Vagina (tissue), 2 donors: Measurements from ENCODE around the gene FES. TPM values are rescaled to one million over a fixed set of nuclear protein-coding genes. Genes with fewer than 3 reads are reported as not detected.
A peak's percentile ranks its signal among the peaks of the same experiment; 100 is the strongest.
"Not testable (repeated sequence)": the region's sequence is repeated elsewhere in the genome, so short reads cannot be mapped to it uniquely, and the experiment has no call there.

ENCODE experiments used
- DNase-seq, 2 donors: peaks; one replicate each; pipeline ENCODE4 v3.0.0-alpha.2; 2017; ENCODE audit errors: extremely low spot score in 2 of 2
- H3K27ac ChIP-seq: fragments of 200-600 bp; sonication (generic); one replicate; pipeline ENCODE4 v1.5.1; 2019
- H3K27me3 ChIP-seq: fragments of 200-600 bp; sonication (generic); one replicate; pipeline ENCODE4 v1.5.1; 2019
- H3K36me3 ChIP-seq, 2 donors: fragments of 200-600 bp; sonication (generic); one replicate each; pipeline ENCODE4 v1.5.1; 2017 to 2019
- H3K4me1 ChIP-seq: fragments of 200-600 bp; sonication (generic); one replicate; pipeline ENCODE4 v1.5.1; 2019
- H3K4me3 ChIP-seq, 2 donors: fragments of 200-600 bp; sonication (generic); 1 replicate in 1 of 2; 2 replicates in 1 of 2; pipeline ENCODE4 v1.5.1; 2016 to 2019
- H3K9me3 ChIP-seq: fragments of 200-600 bp; sonication (generic); one replicate; pipeline ENCODE4 v1.5.1; 2019
- POLR2A ChIP-seq, 2 donors: fragments of 450-650 bp; IDR thresholded peaks; one replicate each; pipeline ENCODE4 v1.6.1; 2017; ENCODE audit warnings: antibody characterized with exemption in 2 of 2, mild to moderate bottlenecking in 2 of 2, moderate library complexity in 2 of 2
- POLR2AphosphoS5 ChIP-seq, 2 donors: sonication (generic); formaldehyde crosslinking; IDR thresholded peaks; one replicate each; pipeline ENCODE4 v1.9.0; 2017; ENCODE audit warnings: antibody characterized with exemption in 2 of 2, mild to moderate bottlenecking in 2 of 2, low read depth in 1 of 2; ENCODE audit not compliant: insufficient read depth in 1 of 2
- intact Hi-C: fragments of 100-400 bp; cut with DNase I; formaldehyde crosslinking; loops from one replicate; pipeline ENCODE4 v1.15.1; 2023
- total RNA-seq: library from RNA; depleted of rRNA; stranded (reverse); fragments of >200 nt; gene quantifications from one replicate; pipeline ENCODE4 v1.2.3, GENCODE V29; 2016
- TF ChIP-seq, protein P1 (sequence below), 3 experiments: fragments of 450-650 bp in 2 of 3; fragments of 200-600 bp in 1 of 3; sonication (generic) in 1 of 3; IDR thresholded peaks; one replicate each; pipeline ENCODE4 v1.5.1; 2017 to 2019; ENCODE audit warnings: antibody characterized with exemption in 3 of 3, mild to moderate bottlenecking in 2 of 3, moderate library complexity in 2 of 3

FES gene
- total RNA-seq, 1 donor from 2014 or later, result 47.4 TPM

DNA sequence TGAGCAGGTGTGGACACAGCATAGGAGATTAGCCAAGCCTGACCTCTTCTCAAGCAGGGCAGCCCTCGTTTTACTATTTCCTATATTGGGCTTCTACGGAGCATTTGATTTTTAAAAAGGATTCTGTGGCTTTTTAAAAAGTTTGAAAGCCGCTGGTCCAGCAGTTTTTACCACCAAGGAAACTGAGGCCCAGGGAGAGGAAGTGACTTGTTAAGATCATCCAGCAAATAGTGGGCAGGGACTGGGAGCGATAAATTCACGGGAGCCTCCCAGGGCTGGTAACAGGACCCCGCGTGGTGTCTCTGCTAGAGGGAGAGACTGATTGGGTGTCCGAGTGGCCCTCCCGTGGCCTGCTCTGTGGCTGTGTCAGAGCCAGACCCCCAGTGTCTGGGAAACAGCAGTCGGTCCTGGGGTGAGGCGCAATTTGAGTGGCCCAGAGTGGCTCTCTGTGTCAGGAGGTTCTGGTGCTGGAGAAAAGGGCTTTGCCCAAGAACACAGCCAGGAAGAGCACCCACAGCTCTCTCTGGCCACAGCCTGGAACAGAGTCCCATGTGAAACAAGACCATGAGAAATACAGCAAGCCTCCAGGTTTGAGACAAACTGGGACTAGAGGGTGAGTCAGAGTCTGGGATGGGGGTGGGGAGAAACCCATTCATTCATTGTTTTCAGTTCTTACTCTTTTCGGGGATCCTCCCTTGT is 11.7 kb upstream of the FES start:
- Histone ChIP-seq H3K36me3 (peaks cover 0 to 21% of the 10 kb centered on the region in 2 donors), H3K27me3 (no peaks in the 10 kb centered on the region), H3K4me3 (peak overlapping the region; percentile 74 to 81), H3K27ac (peak overlapping the region; percentile 89), H3K4me1 (peaks cover 57% of the 10 kb centered on the region), H3K9me3 (no peaks in the 10 kb centered on the region)
- intact Hi-C loops, result no loop called here
- TF ChIP-seq POLR2AphosphoS5 (IDR thresholded peaks at IDR 0.05; ENCODE audit: insufficient read depth in 1 of 2, low read depth in 1 of 2) (peak in 1 of 2 donors; percentile 38), POLR2A (IDR thresholded peaks at IDR 0.05) (no peak)
- DNase-seq, result no peak

DNA sequence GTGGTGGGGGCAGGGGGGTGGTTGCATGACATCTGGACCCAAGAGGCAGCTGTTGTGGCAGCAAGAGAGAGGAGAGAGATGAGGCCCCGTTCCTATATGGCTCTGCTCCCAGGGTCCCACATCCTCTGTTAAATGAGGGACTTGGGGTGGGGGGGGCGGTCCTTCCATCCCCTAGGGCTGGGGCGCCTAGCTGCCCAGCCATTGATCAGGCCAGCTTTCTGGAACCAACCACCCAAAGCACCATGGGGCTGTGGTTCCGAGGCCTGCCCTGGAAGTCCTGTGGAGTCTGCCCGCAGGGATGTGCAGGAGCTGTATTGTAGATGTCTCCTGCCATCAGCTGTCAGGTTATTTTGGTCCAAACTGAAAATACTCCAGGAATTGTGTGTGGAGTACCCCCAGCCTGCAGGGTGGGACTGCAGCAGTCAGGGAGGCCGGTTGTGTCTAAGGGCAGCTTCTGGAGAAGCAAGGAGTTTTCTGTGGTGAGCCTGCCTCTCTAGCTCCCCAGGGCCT is 10.8 kb upstream of the FES start:
- DNase-seq, result no peak
- Histone ChIP-seq H3K4me3 (no peak overlapping the region), H3K36me3 (peaks cover 0 to 29% of the 10 kb centered on the region in 2 donors), H3K27ac (peak overlapping the region; percentile 89), H3K27me3 (no peaks in the 10 kb centered on the region), H3K4me1 (peaks cover 48% of the 10 kb centered on the region), H3K9me3 (no peaks in the 10 kb centered on the region)
- intact Hi-C loops, result no loop called here
- TF ChIP-seq, protein P1, sequence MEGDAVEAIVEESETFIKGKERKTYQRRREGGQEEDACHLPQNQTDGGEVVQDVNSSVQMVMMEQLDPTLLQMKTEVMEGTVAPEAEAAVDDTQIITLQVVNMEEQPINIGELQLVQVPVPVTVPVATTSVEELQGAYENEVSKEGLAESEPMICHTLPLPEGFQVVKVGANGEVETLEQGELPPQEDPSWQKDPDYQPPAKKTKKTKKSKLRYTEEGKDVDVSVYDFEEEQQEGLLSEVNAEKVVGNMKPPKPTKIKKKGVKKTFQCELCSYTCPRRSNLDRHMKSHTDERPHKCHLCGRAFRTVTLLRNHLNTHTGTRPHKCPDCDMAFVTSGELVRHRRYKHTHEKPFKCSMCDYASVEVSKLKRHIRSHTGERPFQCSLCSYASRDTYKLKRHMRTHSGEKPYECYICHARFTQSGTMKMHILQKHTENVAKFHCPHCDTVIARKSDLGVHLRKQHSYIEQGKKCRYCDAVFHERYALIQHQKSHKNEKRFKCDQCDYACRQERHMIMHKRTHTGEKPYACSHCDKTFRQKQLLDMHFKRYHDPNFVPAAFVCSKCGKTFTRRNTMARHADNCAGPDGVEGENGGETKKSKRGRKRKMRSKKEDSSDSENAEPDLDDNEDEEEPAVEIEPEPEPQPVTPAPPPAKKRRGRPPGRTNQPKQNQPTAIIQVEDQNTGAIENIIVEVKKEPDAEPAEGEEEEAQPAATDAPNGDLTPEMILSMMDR (IDR thresholded peaks at IDR 0.05), result no peak
- TF ChIP-seq POLR2AphosphoS5 (IDR thresholded peaks at IDR 0.05; ENCODE audit: insufficient read depth in 1 of 2, low read depth in 1 of 2), result no peak
- no peak for TF ChIP-seq POLR2A (IDR thresholded peaks at IDR 0.05)

DNA sequence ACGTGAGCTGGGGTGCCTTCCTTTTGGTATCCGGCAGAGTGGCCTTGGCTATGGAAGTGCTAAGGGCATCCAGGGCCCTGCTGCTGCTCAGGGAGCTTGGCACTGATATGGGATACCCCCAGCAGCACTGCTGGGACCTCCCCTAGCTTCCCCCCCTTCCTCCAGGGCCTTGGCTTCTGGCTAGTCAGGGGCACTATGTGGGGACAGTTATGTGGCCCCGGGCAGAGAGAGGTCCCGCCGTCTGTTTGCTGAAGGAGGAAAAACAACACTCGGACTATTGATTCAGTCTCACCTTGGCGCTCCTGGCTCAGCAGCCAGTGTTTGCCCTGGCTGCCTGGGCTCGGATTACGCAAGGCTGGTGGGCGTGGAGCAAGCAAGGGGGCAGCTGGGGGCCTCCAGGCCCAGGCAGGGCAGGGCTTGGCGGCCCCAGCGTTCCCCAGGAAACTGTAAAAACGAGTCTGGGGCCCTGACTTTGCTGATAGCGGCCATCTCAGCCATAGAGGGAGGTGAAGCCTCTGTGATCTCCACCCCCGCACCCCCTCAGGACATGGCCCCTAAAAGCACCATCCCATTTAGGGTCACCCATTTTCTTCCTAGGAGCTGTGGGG is 10.2 kb upstream of the FES start:
- DNase-seq, result no peak
- H3K27ac ChIP-seq, result peak overlapping the region; percentile 89
- H3K27me3 ChIP-seq, result no peaks in the 10 kb centered on the region
- intact Hi-C loops, result no loop called here
- H3K4me1 ChIP-seq, result peaks cover 44% of the 10 kb centered on the region
- H3K4me3 ChIP-seq, result no peak overlapping the region
- peaks cover 0 to 35% of the 10 kb centered on the region in 2 donors for H3K36me3 ChIP-seq
- TF ChIP-seq, protein P1 (IDR thresholded peaks at IDR 0.05), result no peak
- TF ChIP-seq POLR2AphosphoS5 (IDR thresholded peaks at IDR 0.05; ENCODE audit: insufficient read depth in 1 of 2, low read depth in 1 of 2) (no peak), POLR2A (IDR thresholded peaks at IDR 0.05) (no peak)
- H3K9me3 ChIP-seq, result no peaks in the 10 kb centered on the region

DNA sequence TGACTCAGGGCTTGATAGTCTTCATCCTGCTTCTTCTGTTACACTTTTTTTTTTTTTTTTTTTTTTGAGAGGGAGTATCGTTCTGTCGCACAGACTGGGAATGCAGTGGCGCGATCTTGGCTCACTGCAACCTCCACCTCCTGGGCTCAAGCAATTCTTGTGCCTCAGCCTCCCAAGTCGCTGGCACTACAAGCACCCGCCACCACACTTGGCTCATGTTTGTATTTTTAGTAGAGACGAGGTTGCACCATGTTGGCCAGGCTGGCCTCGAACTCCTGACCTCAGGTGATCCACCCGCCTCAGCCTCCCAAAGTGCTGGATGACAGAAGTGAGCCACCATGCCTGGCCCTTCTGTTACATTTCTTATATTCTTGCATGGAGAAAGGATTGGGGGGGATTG is 9.3 kb upstream of the FES start:
- DNase-seq, H3K27me3 ChIP-seq, H3K27ac ChIP-seq, H3K4me3 ChIP-seq, H3K9me3 ChIP-seq, intact Hi-C loops: not testable (repeated sequence)
- peaks cover 0 to 43% of the 10 kb centered on the region in 2 donors for H3K36me3 ChIP-seq
- H3K4me1 ChIP-seq, result peaks cover 35% of the 10 kb centered on the region

DNA sequence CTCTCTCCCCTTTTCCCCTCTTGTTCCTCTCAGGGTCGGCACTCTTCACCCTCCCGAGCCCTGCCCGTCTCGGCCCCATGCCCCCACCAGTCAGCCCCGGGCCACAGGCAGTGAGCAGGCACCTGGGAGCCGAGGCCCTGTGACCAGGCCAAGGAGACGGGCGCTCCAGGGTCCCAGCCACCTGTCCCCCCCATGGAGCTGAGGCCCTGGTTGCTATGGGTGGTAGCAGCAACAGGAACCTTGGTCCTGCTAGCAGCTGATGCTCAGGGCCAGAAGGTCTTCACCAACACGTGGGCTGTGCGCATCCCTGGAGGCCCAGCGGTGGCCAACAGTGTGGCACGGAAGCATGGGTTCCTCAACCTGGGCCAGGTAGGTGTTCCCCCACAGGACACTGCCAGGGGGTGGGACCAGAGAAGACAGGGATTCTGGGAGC is 8.7 kb upstream of the FES start:
- Histone ChIP-seq H3K27me3 (no peaks in the 10 kb centered on the region), H3K4me3 (no peak overlapping the region), H3K27ac (no peak overlapping the region), H3K9me3 (no peaks in the 10 kb centered on the region), H3K36me3 (peaks cover 0 to 49% of the 10 kb centered on the region in 2 donors), H3K4me1 (peaks cover 29% of the 10 kb centered on the region)
- no peak for TF ChIP-seq POLR2AphosphoS5 (IDR thresholded peaks at IDR 0.05; ENCODE audit: insufficient read depth in 1 of 2, low read depth in 1 of 2)
- TF ChIP-seq, protein P1 (IDR thresholded peaks at IDR 0.05), result no peak
- no peak for TF ChIP-seq POLR2A (IDR thresholded peaks at IDR 0.05)
- no peak for DNase-seq
- intact Hi-C loops, result no loop called here

DNA sequence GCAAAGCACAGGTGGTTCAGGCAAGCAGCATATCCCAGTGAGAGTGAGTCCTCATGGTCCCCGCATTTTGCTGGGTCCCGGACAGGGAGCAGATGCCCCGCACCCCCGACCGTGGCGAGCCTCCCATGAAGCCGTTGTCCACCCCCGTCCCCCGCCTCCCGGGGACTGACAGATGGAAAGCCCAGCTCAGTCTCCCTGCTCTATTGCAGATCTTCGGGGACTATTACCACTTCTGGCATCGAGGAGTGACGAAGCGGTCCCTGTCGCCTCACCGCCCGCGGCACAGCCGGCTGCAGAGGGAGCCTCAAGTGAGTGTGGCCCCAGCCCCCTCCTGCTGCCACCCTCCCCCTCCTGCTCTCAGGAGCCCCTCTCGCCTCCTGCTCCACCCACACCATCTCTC is 8.3 kb upstream of the FES start:
- H3K27me3 ChIP-seq, result no peaks in the 10 kb centered on the region
- H3K9me3 ChIP-seq, result no peaks in the 10 kb centered on the region
- H3K27ac ChIP-seq, result no peak overlapping the region
- peaks cover 0 to 54% of the 10 kb centered on the region in 2 donors for H3K36me3 ChIP-seq
- H3K4me3 ChIP-seq, result no peak overlapping the region
- TF ChIP-seq, protein P1 (IDR thresholded peaks at IDR 0.05), result no peak
- TF ChIP-seq POLR2A (IDR thresholded peaks at IDR 0.05) (no peak), POLR2AphosphoS5 (IDR thresholded peaks at IDR 0.05; ENCODE audit: insufficient read depth in 1 of 2, low read depth in 1 of 2) (no peak)
- no peak for DNase-seq
- intact Hi-C loops, result no loop called here
- peaks cover 24% of the 10 kb centered on the region for H3K4me1 ChIP-seq
